Measurements from ENCODE around the gene HAAO.

GRCh38 chr2:42840760-42841159, 48.4 kb upstream of the HAAO start:
- TF ChIP-seq CTCF (conservative IDR thresholded peaks at IDR 0.05; ENCODE audit: low read depth, low read length) (no peak), EZH2phosphoT487 (IDR thresholded peaks at IDR 0.05; ENCODE audit: borderline replicate concordance, low read length) (no peak)
